GM23338 (cell line): ENCODE data around the gene MRPS21.

ENCODE experiments used
- EZH2 ChIP-seq: fragments of 200-600 bp; sonication (generic); IDR thresholded peaks from one replicate; pipeline ENCODE4 v1.8.0; 2017; ENCODE audit warnings: antibody characterized with exemption, mild to moderate bottlenecking, low read depth; ENCODE audit not compliant: unreplicated experiment
- JUNB ChIP-seq: IDR thresholded peaks from one replicate; pipeline ENCODE4 v1.6.1; 2016; ENCODE audit warnings: antibody characterized with exemption; ENCODE audit not compliant: unreplicated experiment
- POLR2AphosphoS5 ChIP-seq: IDR thresholded peaks from 2 replicates; pipeline ENCODE4 v1.6.1; 2016; ENCODE audit warnings: antibody characterized with exemption, low read depth
- TF ChIP-seq, protein P1 (sequence below), 2 experiments: fragments of 200-600 bp in 1 of 2; sonication (generic) in 1 of 2; conservative IDR thresholded peaks; 2 replicates each; pipeline versions ENCODE4 v1.5.1 to v1.6.1; 2016 to 2017; ENCODE audit warnings: antibody characterized with exemption in 2 of 2, low read depth in 2 of 2, mild to moderate bottlenecking in 2 of 2, moderate library complexity in 1 of 2
- TF ChIP-seq, protein P2 (sequence below): IDR thresholded peaks from 2 replicates; pipeline ENCODE4 v1.6.1; 2016; ENCODE audit warnings: antibody characterized with exemption

DNA sequence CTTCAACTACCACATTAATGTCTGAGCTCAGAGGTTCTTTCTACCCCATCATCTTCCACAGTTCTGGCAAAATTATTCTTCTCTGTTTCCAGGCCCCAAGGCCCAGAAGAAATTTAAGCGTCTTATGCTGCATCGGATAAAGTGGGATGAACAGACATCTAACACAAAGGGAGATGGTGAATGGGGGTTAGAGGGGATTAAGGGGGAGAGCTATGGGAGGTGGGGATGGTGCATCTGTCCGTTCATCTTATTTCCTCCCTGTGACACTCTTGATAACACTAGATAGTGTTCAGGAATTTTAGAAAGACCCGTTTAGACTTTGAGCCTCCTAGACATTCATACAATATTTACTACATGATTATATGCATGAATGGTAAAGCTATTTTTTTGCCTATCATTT is 52.7 kb downstream of the MRPS21 start:
- TF ChIP-seq, protein P1, sequence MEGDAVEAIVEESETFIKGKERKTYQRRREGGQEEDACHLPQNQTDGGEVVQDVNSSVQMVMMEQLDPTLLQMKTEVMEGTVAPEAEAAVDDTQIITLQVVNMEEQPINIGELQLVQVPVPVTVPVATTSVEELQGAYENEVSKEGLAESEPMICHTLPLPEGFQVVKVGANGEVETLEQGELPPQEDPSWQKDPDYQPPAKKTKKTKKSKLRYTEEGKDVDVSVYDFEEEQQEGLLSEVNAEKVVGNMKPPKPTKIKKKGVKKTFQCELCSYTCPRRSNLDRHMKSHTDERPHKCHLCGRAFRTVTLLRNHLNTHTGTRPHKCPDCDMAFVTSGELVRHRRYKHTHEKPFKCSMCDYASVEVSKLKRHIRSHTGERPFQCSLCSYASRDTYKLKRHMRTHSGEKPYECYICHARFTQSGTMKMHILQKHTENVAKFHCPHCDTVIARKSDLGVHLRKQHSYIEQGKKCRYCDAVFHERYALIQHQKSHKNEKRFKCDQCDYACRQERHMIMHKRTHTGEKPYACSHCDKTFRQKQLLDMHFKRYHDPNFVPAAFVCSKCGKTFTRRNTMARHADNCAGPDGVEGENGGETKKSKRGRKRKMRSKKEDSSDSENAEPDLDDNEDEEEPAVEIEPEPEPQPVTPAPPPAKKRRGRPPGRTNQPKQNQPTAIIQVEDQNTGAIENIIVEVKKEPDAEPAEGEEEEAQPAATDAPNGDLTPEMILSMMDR (conservative IDR thresholded peaks at IDR 0.05; ENCODE audit: low read depth in 2 of 2): no peak
- TF ChIP-seq POLR2AphosphoS5 (no peak), JUNB (no peak), EZH2 (no peak)
- TF ChIP-seq, protein P2, sequence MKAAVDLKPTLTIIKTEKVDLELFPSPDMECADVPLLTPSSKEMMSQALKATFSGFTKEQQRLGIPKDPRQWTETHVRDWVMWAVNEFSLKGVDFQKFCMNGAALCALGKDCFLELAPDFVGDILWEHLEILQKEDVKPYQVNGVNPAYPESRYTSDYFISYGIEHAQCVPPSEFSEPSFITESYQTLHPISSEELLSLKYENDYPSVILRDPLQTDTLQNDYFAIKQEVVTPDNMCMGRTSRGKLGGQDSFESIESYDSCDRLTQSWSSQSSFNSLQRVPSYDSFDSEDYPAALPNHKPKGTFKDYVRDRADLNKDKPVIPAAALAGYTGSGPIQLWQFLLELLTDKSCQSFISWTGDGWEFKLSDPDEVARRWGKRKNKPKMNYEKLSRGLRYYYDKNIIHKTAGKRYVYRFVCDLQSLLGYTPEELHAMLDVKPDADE: no peak
